ENCODE measurements around the gene C1orf56. TPM values are rescaled to one million over a fixed set of nuclear protein-coding genes. Genes with fewer than 3 reads are reported as not detected.
A peak's percentile ranks its signal among the peaks of the same experiment; 100 is the strongest.

Gene C1orf56
- total RNA-seq, result 1 to 10 TPM in 3 of 4 donors, not detected in 1; 1.3 to 2.5 (median 1.4) TPM

- Histone ChIP-seq H3K4me3 (peak within 1 kb of the TSS; percentile 46 to 74 (median 66)), H3K27me3 (no peaks in the 10 kb centered on the region), H3K4me1 (peaks cover 0 to 18% (median 2%) of the 10 kb centered on the region in 4 donors), H3K36me3 (peaks cover 0 to 12% (median 0%) of the 10 kb centered on the region in 3 donors), H3K27ac (peak within 1 kb of the TSS; percentile 76 to 90 (median 82)), H3K9me3 (no peaks in the 10 kb centered on the region)
- TF ChIP-seq CTCF (IDR thresholded peaks at IDR 0.05), result peak in 1 of 6 experiments; percentile 2
- peak in 1 of 2 donors; percentile 38 for TF ChIP-seq POLR2A (IDR thresholded peaks at IDR 0.05)
- peak; percentile 68 to 86 (median 71) for DNase-seq
Observed at GRCh38 chr1:151047591-151047924, at the start of gene C1orf56. Gene C1orf56 (plus strand): TSS chr1:151047751. CDS start chr1:151047848, 97 bp downstream.

- Histone ChIP-seq H3K36me3 (peaks cover 0 to 64% (median 0%) of the 10 kb centered on the region in 3 donors), H3K27me3 (no peaks in the 10 kb centered on the region), H3K4me1 (peaks cover 0 to 9% (median 0%) of the 10 kb centered on the region in 4 donors)
Observed at GRCh38 chr1:150997949-150998348, 49.6 kb upstream of the C1orf56 start.

GRCh38 chr1:150999051-150999674, 48.4 kb upstream of the C1orf56 start:
- DNase-seq, result no peak
- TF ChIP-seq POLR2A (IDR thresholded peaks at IDR 0.05) (no peak), CTCF (IDR thresholded peaks at IDR 0.05) (no peak)
- Histone ChIP-seq H3K27me3 (no peaks in the 10 kb centered on the region), H3K4me1 (peaks cover 0 to 21% (median 0%) of the 10 kb centered on the region in 4 donors), H3K4me3 (no peak overlapping the region), H3K27ac (no peak overlapping the region), H3K36me3 (peaks cover 0 to 65% (median 0%) of the 10 kb centered on the region in 3 donors), H3K9me3 (no peaks in the 10 kb centered on the region)

More at GRCh38 chr1:150997949-150998348, 49.6 kb upstream of the C1orf56 start:
- TF ChIP-seq CTCF (IDR thresholded peaks at IDR 0.05), result no peak
- TF ChIP-seq POLR2A (IDR thresholded peaks at IDR 0.05), result no peak
- Histone ChIP-seq H3K4me3 (no peak overlapping the region), H3K27ac (no peak overlapping the region), H3K9me3 (no peaks in the 10 kb centered on the region)
- DNase-seq, result no peak

GRCh38 chr1:150999926-151000325, 47.6 kb upstream of the C1orf56 start:
- Histone ChIP-seq H3K27ac (no peak overlapping the region), H3K4me3 (no peak overlapping the region), H3K9me3 (no peaks in the 10 kb centered on the region), H3K4me1 (peaks cover 0 to 29% (median under 1%) of the 10 kb centered on the region in 4 donors), H3K36me3 (peaks cover 0 to 65% (median 0%) of the 10 kb centered on the region in 3 donors), H3K27me3 (no peaks in the 10 kb centered on the region)
- TF ChIP-seq POLR2A (IDR thresholded peaks at IDR 0.05), result no peak
- no peak for TF ChIP-seq CTCF (IDR thresholded peaks at IDR 0.05)
- DNase-seq, result no peak

- no peak overlapping the region for H3K4me3 ChIP-seq
- no peak for DNase-seq
- peaks cover 0 to 61% (median 0%) of the 10 kb centered on the region in 3 donors for H3K36me3 ChIP-seq
- TF ChIP-seq POLR2A (IDR thresholded peaks at IDR 0.05), result no peak
- TF ChIP-seq CTCF (IDR thresholded peaks at IDR 0.05), result no peak
- no peaks in the 10 kb centered on the region for H3K27me3 ChIP-seq
- no peaks in the 10 kb centered on the region for H3K9me3 ChIP-seq
- no peak overlapping the region for H3K27ac ChIP-seq
- H3K4me1 ChIP-seq, result peaks cover 0 to 34% (median 2%) of the 10 kb centered on the region in 4 donors
Observed at GRCh38 chr1:151000408-151000807, 47.1 kb upstream of the C1orf56 start.

Data from Peyer's patch (tissue), 4 donors.